ENCODE data around the gene RELN.

RELN gene

GRCh38 chr7:103683348-103683747 is 306.1 kb downstream of the RELN start:
- TF ChIP-seq CTCF (IDR thresholded peaks at IDR 0.05; ENCODE audit: extremely low read depth, missing control alignments) = no peak
- DNase-seq (ENCODE audit: low spot score) = no peak

- no peak for DNase-seq (ENCODE audit: low spot score)
- TF ChIP-seq CTCF (IDR thresholded peaks at IDR 0.05; ENCODE audit: extremely low read depth, missing control alignments) = no peak
Observed at GRCh38 chr7:103680161-103681144, 309.0 kb downstream of the RELN start.

GRCh38 chr7:103679151-103680132 is 310.0 kb downstream of the RELN start:
- no peak for DNase-seq (ENCODE audit: low spot score)
- TF ChIP-seq CTCF (IDR thresholded peaks at IDR 0.05; ENCODE audit: extremely low read depth, missing control alignments) = no peak

- DNase-seq (ENCODE audit: low spot score) = no peak
- no peak for TF ChIP-seq CTCF (IDR thresholded peaks at IDR 0.05; ENCODE audit: extremely low read depth, missing control alignments)
Observed at GRCh38 chr7:103668279-103668941, 321.0 kb downstream of the RELN start.

GRCh38 chr7:103666326-103666725 is 323.1 kb downstream of the RELN start:
- TF ChIP-seq CTCF (IDR thresholded peaks at IDR 0.05; ENCODE audit: extremely low read depth, missing control alignments) = no peak
- DNase-seq (ENCODE audit: low spot score) = no peak

- no peak for TF ChIP-seq CTCF (IDR thresholded peaks at IDR 0.05; ENCODE audit: extremely low read depth, missing control alignments)
- no peak for DNase-seq (ENCODE audit: low spot score)
Observed at GRCh38 chr7:103664577-103664976, 324.9 kb downstream of the RELN start.

Measured in GM20000 (cell line).